Keratinocyte (primary cell): Measurements from ENCODE around the gene SDK1. TPM values are rescaled to one million over a fixed set of nuclear protein-coding genes. Genes with fewer than 3 reads are reported as not detected.

Experiments
- DNase-seq: peaks from one replicate; pipeline ENCODE4 v3.0.0-alpha.2; 2011; ENCODE audit warnings: low read depth, missing footprints, low spot score
- FAIRE-seq: peaks from 2 replicates; lab custom pipeline; 2011; peaks lifted over from hg19 to GRCh38; lab: Jason Lieb, UNC
- H2AFZ ChIP-seq: 2 replicates; pipeline ENCODE4 v1.6.0; 2012; ENCODE audit warnings: low read length, control low read depth, inconsistent platforms; ENCODE audit not compliant: control insufficient read depth
- H3K27ac ChIP-seq: 2 replicates; pipeline ENCODE4 v1.5.1; 2011; ENCODE audit warnings: low read length; ENCODE audit not compliant: control insufficient read depth, insufficient read depth
- H3K27me3 ChIP-seq: 3 replicates; pipeline ENCODE4 v1.6.0; 2011; ENCODE audit warnings: low read length; ENCODE audit not compliant: control insufficient read depth, insufficient read depth; ENCODE audit errors: extremely low read depth
- H3K36me3 ChIP-seq, 2 experiments: 2 replicates in 1 of 2; 3 replicates in 1 of 2; pipeline ENCODE4 v1.5.1; 2011; ENCODE audit warnings: low read length in 2 of 2, mild to moderate bottlenecking in 1 of 2; ENCODE audit not compliant: control insufficient read depth in 2 of 2, insufficient read depth in 2 of 2; ENCODE audit errors: extremely low read depth in 1 of 2
- H3K4me1 ChIP-seq: 3 replicates; pipeline ENCODE4 v1.5.1; 2011; ENCODE audit warnings: low read length; ENCODE audit not compliant: control insufficient read depth, insufficient read depth; ENCODE audit errors: extremely low read depth
- H3K4me2 ChIP-seq: 3 replicates; pipeline ENCODE4 v1.6.0; 2011; ENCODE audit warnings: low read depth, low read length; ENCODE audit not compliant: control insufficient read depth, insufficient read depth; ENCODE audit errors: extremely low read depth
- H3K4me3 ChIP-seq, 3 experiments: fragments of 200-600 bp in 1 of 3; sonication (generic) in 1 of 3; 2 replicates in 2 of 3; 3 replicates in 1 of 3; pipeline ENCODE4 v1.5.1; 2011 to 2016; ENCODE audit warnings: low read length in 3 of 3, mild to moderate bottlenecking in 3 of 3, control low read depth in 2 of 3, inconsistent platforms in 1 of 3, low read depth in 1 of 3, mixed read lengths in 1 of 3, mixed run types in 1 of 3, moderate library complexity in 1 of 3; ENCODE audit not compliant: control insufficient read depth in 2 of 3, insufficient read depth in 2 of 3; ENCODE audit errors: extremely low read depth in 1 of 3
- H3K79me2 ChIP-seq: 2 replicates; pipeline ENCODE4 v1.6.0; 2012; ENCODE audit warnings: low read length; ENCODE audit not compliant: control insufficient read depth, insufficient read depth
- H3K9ac ChIP-seq: 3 replicates; pipeline ENCODE4 v1.6.0; 2011; ENCODE audit warnings: low read length; ENCODE audit not compliant: control insufficient read depth, insufficient read depth; ENCODE audit errors: extremely low read depth
- H3K9me1 ChIP-seq: 3 replicates; pipeline ENCODE4 v1.6.0; 2011; ENCODE audit warnings: low read length; ENCODE audit not compliant: control insufficient read depth, insufficient read depth; ENCODE audit errors: extremely low read depth
- H3K9me3 ChIP-seq: 2 replicates; pipeline ENCODE4 v1.5.1; 2012; ENCODE audit warnings: low read depth, low read length; ENCODE audit not compliant: control insufficient read depth
- H4K20me1 ChIP-seq: 3 replicates; pipeline ENCODE4 v1.6.0; 2011; ENCODE audit warnings: low read length; ENCODE audit not compliant: control insufficient read depth, insufficient read depth; ENCODE audit errors: extremely low read depth
- CTCF ChIP-seq, 3 experiments: IDR thresholded peaks in 1 of 3; conservative IDR thresholded peaks in 1 of 3; optimal IDR thresholded peaks in 1 of 3; 2 replicates in 2 of 3; 3 replicates in 1 of 3; pipeline versions ENCODE3 to v1.5.1; 2011; ENCODE audit warnings: low read length in 3 of 3, mild to moderate bottlenecking in 3 of 3, moderate library complexity in 2 of 3, control low read depth in 1 of 3, inconsistent platforms in 1 of 3; ENCODE audit not compliant: insufficient read depth in 2 of 3; ENCODE audit errors: extremely low read depth in 1 of 3
- EZH2 ChIP-seq: IDR thresholded peaks from one replicate; pipeline ENCODE4 v1.6.1; 2012; ENCODE audit warnings: inconsistent platforms, mild to moderate bottlenecking, low read length, moderate library complexity
- dilution Hi-C: fragments of 300-500 bp; cut with MboI; formaldehyde crosslinking; loops from one replicate; pipeline ENCODE4 v1.7.0; 2020; ENCODE audit warnings: low sequenced_read_pairs; ENCODE audit not compliant: extremely low pct_ligation_motif_present
- polyA plus RNA-seq, 5 experiments: library from polyadenylated mRNA; depleted of rRNA in 3 of 5; stranded (reverse) in 3 of 5; stranded (forward) in 1 of 5; unstranded in 1 of 5; fragments of >200 nt; gene quantifications; 1 replicate in 1 of 5; 2 replicates in 3 of 5; 3 replicates in 1 of 5; pipeline versions ENCODE4 v1.2.1 to v1.2.3, GENCODE V29; 2011 to 2012; ENCODE audit warnings: missing spikeins in 2 of 5, low read depth in 1 of 5, low replicate concordance in 1 of 5

SDK1 gene
- polyA plus RNA-seq, 1 donor (not counting 4 experiments of a cell fraction or from before 2014, with no cell fraction given): 0.66 TPM

GRCh38 chr7:3549601-3550000 is 248.5 kb downstream of the SDK1 start:
- H4K20me1 ChIP-seq: no peaks in the 10 kb centered on the region
- dilution Hi-C loops: no loop called here
- H3K9me1 ChIP-seq: no peaks in the 10 kb centered on the region
- DNase-seq (no peak), FAIRE-seq (peak; percentile 23)
- H3K4me2 ChIP-seq: no peak overlapping the region
- no peak overlapping the region for H3K27ac ChIP-seq
- TF ChIP-seq EZH2 (no peak), CTCF (optimal IDR thresholded peaks at IDR 0.05 in 1 of 3, IDR thresholded peaks at IDR 0.05 in 1 of 3, conservative IDR thresholded peaks at IDR 0.05 in 1 of 3; ENCODE audit: extremely low read depth in 1 of 3, insufficient read depth in 2 of 3, low read length in 3 of 3) (no peak)
- H3K9me3 ChIP-seq: no peaks in the 10 kb centered on the region
- no peaks in the 10 kb centered on the region for H3K36me3 ChIP-seq
- no peak overlapping the region for H2AFZ ChIP-seq
- no peak overlapping the region for H3K9ac ChIP-seq
- no peaks in the 10 kb centered on the region for H3K4me1 ChIP-seq
- no peaks in the 10 kb centered on the region for H3K79me2 ChIP-seq
- H3K27me3 ChIP-seq: no peaks in the 10 kb centered on the region
- no peak overlapping the region for H3K4me3 ChIP-seq

GRCh38 chr7:3551536-3551935 is 250.5 kb downstream of the SDK1 start:
- H3K9me3 ChIP-seq: no peaks in the 10 kb centered on the region
- no peaks in the 10 kb centered on the region for H3K9me1 ChIP-seq
- no peak overlapping the region for H3K9ac ChIP-seq
- FAIRE-seq (no peak), DNase-seq (no peak)
- no peaks in the 10 kb centered on the region for H4K20me1 ChIP-seq
- H3K4me1 ChIP-seq: no peaks in the 10 kb centered on the region
- H3K36me3 ChIP-seq: no peaks in the 10 kb centered on the region
- H3K27me3 ChIP-seq: no peaks in the 10 kb centered on the region
- TF ChIP-seq EZH2: no peak
- no peak for TF ChIP-seq CTCF (optimal IDR thresholded peaks at IDR 0.05 in 1 of 3, IDR thresholded peaks at IDR 0.05 in 1 of 3, conservative IDR thresholded peaks at IDR 0.05 in 1 of 3; ENCODE audit: extremely low read depth in 1 of 3, insufficient read depth in 2 of 3, low read length in 3 of 3)
- dilution Hi-C loops: no loop called here
- H3K4me2 ChIP-seq: no peak overlapping the region
- no peaks in the 10 kb centered on the region for H3K79me2 ChIP-seq
- no peak overlapping the region for H2AFZ ChIP-seq
- H3K4me3 ChIP-seq: no peak overlapping the region
- H3K27ac ChIP-seq: no peak overlapping the region
